Ovary (tissue), 3 donors: ENCODE measurements around the gene RND2.

Experiments
- CTCF ChIP-seq, 3 donors: fragments of 450-650 bp in 2 of 3; fragments of 200-600 bp in 1 of 3; IDR thresholded peaks; one replicate each; pipeline versions ENCODE4 v1.5.1 to v1.8.0; 2016 to 2022; ENCODE audit warnings: antibody characterized with exemption in 3 of 3, mild to moderate bottlenecking in 1 of 3
- POLR2A ChIP-seq: fragments of 450-650 bp; IDR thresholded peaks from one replicate; pipeline ENCODE4 v1.6.1; 2017; ENCODE audit warnings: antibody characterized with exemption, mild to moderate bottlenecking, moderate library complexity
- donor health status: DM: no; HTN: no; CAD: no.

GRCh38 chr17:43074869-43075268, 49.8 kb downstream of the RND2 start:
- no peak for TF ChIP-seq CTCF (IDR thresholded peaks at IDR 0.05)
- no peak for TF ChIP-seq POLR2A
